22Rv1 (cell line): ENCODE data around the gene S1PR4.
"Not testable (repeated sequence)": the region's sequence is repeated elsewhere in the genome, so short reads cannot be mapped to it uniquely, and the experiment has no call there.

Experiments used
- ZFX ChIP-seq: fragments of 450-650 bp; IDR thresholded peaks from 2 replicates; pipeline ENCODE4 v1.6.1; 2017; ENCODE audit warnings: antibody characterized with exemption, borderline replicate concordance
- TF ChIP-seq, protein P1 (sequence below): fragments of 450-650 bp; IDR thresholded peaks from 2 replicates; pipeline ENCODE4 v1.5.1; 2017; ENCODE audit warnings: mild to moderate bottlenecking

DNA sequence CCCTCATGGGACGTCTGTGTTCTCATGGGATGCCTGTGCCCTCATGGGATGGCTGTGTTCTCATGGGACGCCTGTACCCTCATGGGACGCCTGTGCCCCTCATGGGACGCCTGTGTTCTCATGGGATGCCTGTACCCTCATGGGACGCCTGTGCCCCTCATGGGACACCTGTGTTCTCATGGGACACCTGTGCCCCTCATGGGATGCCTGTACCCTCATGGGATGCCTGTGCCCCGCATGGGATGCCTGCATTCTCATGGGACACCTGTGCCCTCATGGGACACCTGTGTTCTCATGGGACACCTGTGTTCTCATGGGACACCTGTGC is 5.9 kb upstream of the S1PR4 start:
- TF ChIP-seq, protein P1, sequence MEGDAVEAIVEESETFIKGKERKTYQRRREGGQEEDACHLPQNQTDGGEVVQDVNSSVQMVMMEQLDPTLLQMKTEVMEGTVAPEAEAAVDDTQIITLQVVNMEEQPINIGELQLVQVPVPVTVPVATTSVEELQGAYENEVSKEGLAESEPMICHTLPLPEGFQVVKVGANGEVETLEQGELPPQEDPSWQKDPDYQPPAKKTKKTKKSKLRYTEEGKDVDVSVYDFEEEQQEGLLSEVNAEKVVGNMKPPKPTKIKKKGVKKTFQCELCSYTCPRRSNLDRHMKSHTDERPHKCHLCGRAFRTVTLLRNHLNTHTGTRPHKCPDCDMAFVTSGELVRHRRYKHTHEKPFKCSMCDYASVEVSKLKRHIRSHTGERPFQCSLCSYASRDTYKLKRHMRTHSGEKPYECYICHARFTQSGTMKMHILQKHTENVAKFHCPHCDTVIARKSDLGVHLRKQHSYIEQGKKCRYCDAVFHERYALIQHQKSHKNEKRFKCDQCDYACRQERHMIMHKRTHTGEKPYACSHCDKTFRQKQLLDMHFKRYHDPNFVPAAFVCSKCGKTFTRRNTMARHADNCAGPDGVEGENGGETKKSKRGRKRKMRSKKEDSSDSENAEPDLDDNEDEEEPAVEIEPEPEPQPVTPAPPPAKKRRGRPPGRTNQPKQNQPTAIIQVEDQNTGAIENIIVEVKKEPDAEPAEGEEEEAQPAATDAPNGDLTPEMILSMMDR: not testable (repeated sequence)
- not testable (repeated sequence) for TF ChIP-seq ZFX
